H1 (cell line): Measurements from ENCODE around the gene CPEB1. TPM values are rescaled to one million over a fixed set of nuclear protein-coding genes. Genes with fewer than 3 reads are reported as not detected.
"Not testable (repeated sequence)": the region's sequence is repeated elsewhere in the genome, so short reads cannot be mapped to it uniquely, and the experiment has no call there.

Source experiments
- CTCF ChIA-PET: fragments of 300-600 bp; sonication (Branson Sonifier 250); formaldehyde crosslinking; loops from one replicate; lab custom pipeline; 2021; ENCODE audit not compliant: partially characterized antibody; lab: Charles Lee
- POLR2A ChIA-PET: fragments of 300-600 bp; sonication (Branson Sonifier 250); formaldehyde crosslinking; loops from one replicate; lab custom pipeline; 2021; ENCODE audit warnings: inconsistent platforms; ENCODE audit not compliant: partially characterized antibody; lab: Charles Lee
- DNase-seq, 2 experiments: peaks; one replicate each; pipeline versions ENCODE4 v3.0.0 to v3.0.0-alpha.2; 2010 to 2022; ENCODE audit warnings: low spot score in 2 of 2, low read depth in 1 of 2, mixed read lengths in 1 of 2
- FAIRE-seq: peaks from 2 replicates; lab custom pipeline; 2011; peaks lifted over from hg19 to GRCh38; lab: Jason Lieb, UNC
- H2AFZ ChIP-seq: 2 replicates; pipeline ENCODE4 v1.8.1; 2012; ENCODE audit warnings: low read length, inconsistent platforms
- H2AK5ac ChIP-seq: 2 replicates; pipeline ENCODE4 v1.6.1; 2013; ENCODE audit warnings: low read depth, low read length
- H2BK120ac ChIP-seq: replicated peaks from 2 replicates; pipeline ENCODE3; 2013; ENCODE audit warnings: low read depth, low read length, inconsistent platforms
- H2BK12ac ChIP-seq: 2 replicates; pipeline ENCODE4 v1.6.1; 2013; ENCODE audit warnings: low read depth, low read length
- H2BK15ac ChIP-seq: 2 replicates; pipeline ENCODE4 v1.6.1; 2013; ENCODE audit warnings: low read length
- H2BK20ac ChIP-seq: 2 replicates; pipeline ENCODE4 v1.6.1; 2013; ENCODE audit warnings: low read length
- H2BK5ac ChIP-seq: 2 replicates; pipeline ENCODE4 v1.6.1; 2013; ENCODE audit warnings: low read depth, low read length
- H3K14ac ChIP-seq: 2 replicates; pipeline ENCODE4 v1.6.1; 2013; ENCODE audit warnings: inconsistent platforms; ENCODE audit not compliant: insufficient read length
- H3K18ac ChIP-seq: 2 replicates; pipeline ENCODE4 v1.6.1; 2013; ENCODE audit warnings: low read length; ENCODE audit errors: extremely low read depth
- H3K23ac ChIP-seq: 2 replicates; pipeline ENCODE4 v1.6.1; 2013; ENCODE audit warnings: inconsistent platforms; ENCODE audit not compliant: insufficient read length
- H3K23me2 ChIP-seq: 2 replicates; pipeline ENCODE4 v1.6.1; 2013; ENCODE audit warnings: low read depth, low read length
- H3K27ac ChIP-seq: 2 replicates; pipeline ENCODE4 v1.6.1; 2011; ENCODE audit warnings: low read depth, low read length, inconsistent platforms
- H3K27me3 ChIP-seq, 4 experiments: replicated peaks in 1 of 4; 1 replicate in 1 of 4; 2 replicates in 3 of 4; pipeline versions ENCODE4 v1.6.1 to v1.8.1; 2011 to 2013; ENCODE audit warnings: low read length in 3 of 4, mild to moderate bottlenecking in 3 of 4, inconsistent platforms in 2 of 4, mixed read lengths in 2 of 4, moderate library complexity in 1 of 4; ENCODE audit not compliant: control insufficient read depth in 3 of 4, insufficient read depth in 3 of 4; ENCODE audit errors: extremely low read depth in 1 of 4
- H3K36me3 ChIP-seq, 4 experiments: 2 replicates each; pipeline versions ENCODE4 v1.6.1 to v1.8.1; 2011 to 2013; ENCODE audit warnings: mild to moderate bottlenecking in 4 of 4, low read length in 3 of 4, moderate library complexity in 2 of 4, control low read depth in 1 of 4, inconsistent platforms in 1 of 4; ENCODE audit not compliant: insufficient read depth in 4 of 4, control insufficient read depth in 2 of 4
- H3K4ac ChIP-seq: replicated peaks from 2 replicates; pipeline ENCODE3; 2013; ENCODE audit warnings: low read length, low read depth, mixed read lengths, inconsistent platforms; ENCODE audit not compliant: insufficient read length
- H3K4me1 ChIP-seq, 4 experiments: replicated peaks in 1 of 4; 1 replicate in 1 of 4; 2 replicates in 3 of 4; pipeline versions ENCODE4 v1.6.1 to v1.8.1; 2011 to 2013; ENCODE audit warnings: low read length in 3 of 4, inconsistent platforms in 2 of 4, mixed read lengths in 1 of 4; ENCODE audit not compliant: insufficient read depth in 4 of 4, control insufficient read depth in 3 of 4
- H3K4me2 ChIP-seq, 2 experiments: 2 replicates each; pipeline versions ENCODE4 v1.6.1 to v1.8.1; 2011 to 2013; ENCODE audit warnings: low read depth in 2 of 2, low read length in 2 of 2, control low read depth in 1 of 2, inconsistent platforms in 1 of 2, mild to moderate bottlenecking in 1 of 2; ENCODE audit not compliant: insufficient read depth in 1 of 2
- H3K4me3 ChIP-seq, 4 experiments: fragments of 200-600, 300-600 bp in 1 of 4; sonication (generic), shearing (Covaris generic), sonication (Bioruptor Twin) in 1 of 4; 2 replicates each; pipeline versions ENCODE4 v1.5.1 to v1.8.1; 2011 to 2016; ENCODE audit warnings: low read length in 4 of 4, low read depth in 3 of 4, control low read depth in 2 of 4, inconsistent platforms in 2 of 4, mild to moderate bottlenecking in 2 of 4, mixed read lengths in 1 of 4, moderate library complexity in 1 of 4; ENCODE audit not compliant: insufficient read depth in 2 of 4; ENCODE audit errors: extremely low read depth in 1 of 4
- H3K56ac ChIP-seq: replicated peaks from 2 replicates; pipeline ENCODE3; 2013; ENCODE audit warnings: low read depth, mild to moderate bottlenecking, mixed read lengths, low read length, inconsistent platforms; ENCODE audit not compliant: insufficient read length
- H3K79me1 ChIP-seq: 2 replicates; pipeline ENCODE4 v1.6.1; 2013; ENCODE audit warnings: low read depth, low read length, control low read depth
- H3K79me2 ChIP-seq, 2 experiments: 2 replicates each; pipeline versions ENCODE4 v1.6.1 to v1.8.1; 2012 to 2013; ENCODE audit warnings: low read length in 2 of 2, mild to moderate bottlenecking in 2 of 2, inconsistent platforms in 1 of 2; ENCODE audit not compliant: insufficient read depth in 2 of 2, control insufficient read depth in 1 of 2
- H3K9ac ChIP-seq, 4 experiments: replicated peaks in 1 of 4; 1 replicate in 1 of 4; 2 replicates in 3 of 4; pipeline versions ENCODE4 v1.6.1 to v1.8.1; 2011 to 2013; ENCODE audit warnings: low read depth in 3 of 4, low read length in 3 of 4, control low read depth in 2 of 4, mild to moderate bottlenecking in 2 of 4, moderate library complexity in 2 of 4, inconsistent platforms in 1 of 4; ENCODE audit errors: extremely low read depth in 1 of 4
- H3K9me3 ChIP-seq, 2 experiments: 2 replicates each; pipeline versions ENCODE4 v1.6.1 to v1.8.1; 2012 to 2013; ENCODE audit warnings: mild to moderate bottlenecking in 2 of 2, moderate library complexity in 2 of 2, control low read depth in 1 of 2, inconsistent platforms in 1 of 2, low read depth in 1 of 2, low read length in 1 of 2, mixed read lengths in 1 of 2; ENCODE audit not compliant: insufficient read depth in 2 of 2
- H4K20me1 ChIP-seq, 2 experiments: replicated peaks in 1 of 2; 2 replicates each; pipeline versions ENCODE3 to v1.8.1; 2011 to 2013; ENCODE audit warnings: inconsistent platforms in 2 of 2, low read length in 2 of 2, mild to moderate bottlenecking in 1 of 2; ENCODE audit not compliant: insufficient read depth in 2 of 2, control insufficient read depth in 1 of 2
- H4K5ac ChIP-seq: 2 replicates; pipeline ENCODE4 v1.6.1; 2013; ENCODE audit warnings: low read length, low read depth, mixed read lengths, inconsistent platforms; ENCODE audit not compliant: insufficient read length
- H4K8ac ChIP-seq: 2 replicates; pipeline ENCODE4 v1.8.0; 2013; ENCODE audit warnings: mild to moderate bottlenecking, moderate library complexity, low read length, inconsistent platforms; ENCODE audit not compliant: insufficient read depth; ENCODE audit errors: extremely low read depth
- H4K91ac ChIP-seq: replicated peaks from 2 replicates; pipeline ENCODE3; 2013; ENCODE audit warnings: low read length, mixed read lengths, inconsistent platforms; ENCODE audit not compliant: insufficient read length
- polyA plus RNA-seq, 7 experiments: library from polyadenylated mRNA; depleted of rRNA in 3 of 7; stranded (reverse) in 5 of 7; unstranded in 2 of 7; fragments of >200 nt in 5 of 7; fragments of 200-250 nt in 2 of 7; gene quantifications; 1 replicate in 5 of 7; 2 replicates in 1 of 7; 4 replicates in 1 of 7; pipeline versions ENCODE4 v1.2.1 to v1.2.3, GENCODE V29; 2011 to 2013; ENCODE audit warnings: missing spikeins in 2 of 7, mixed read lengths in 2 of 7
- total RNA-seq: library from RNA; stranded (reverse); fragmentation: NEBNext Ultra II Directional; extraction: Animal tissue kit (Norgen Biotek cat#: 25700); gene quantifications from 2 replicates; pipeline ENCODE4 v1.2.1, GENCODE V29; 2021

CPEB1 gene
- total and polyA plus RNA-seq, 2 of the 8 experiments (the other 6 are each of a cell fraction or from before 2014, with no cell fraction given) = 4.4 to 4.5 TPM

- H3K79me1 ChIP-seq, H3K4ac ChIP-seq, CTCF ChIA-PET, H3K18ac ChIP-seq, H2AFZ ChIP-seq, H3K4me2 ChIP-seq, H2BK120ac ChIP-seq, H2BK20ac ChIP-seq, H4K5ac ChIP-seq, H2AK5ac ChIP-seq, H3K4me3 ChIP-seq, H2BK5ac ChIP-seq, POLR2A ChIA-PET, H3K36me3 ChIP-seq, H2BK15ac ChIP-seq, H3K14ac ChIP-seq, DNase-seq, H4K8ac ChIP-seq, H3K4me1 ChIP-seq, H3K9me3 ChIP-seq, H4K20me1 ChIP-seq, H4K91ac ChIP-seq, H3K23ac ChIP-seq, H3K27ac ChIP-seq, FAIRE-seq, H2BK12ac ChIP-seq, H3K23me2 ChIP-seq, H3K9ac ChIP-seq, H3K56ac ChIP-seq, H3K27me3 ChIP-seq: not testable (repeated sequence)
- H3K79me2 ChIP-seq = peaks cover 0 to 13% of the 10 kb centered on the region in 2 experiments; a peak in 2 of 4 replicates
These were observed 149.2 kb downstream of the CPEB1 start for GRCh38 chr15:82497978-82498377.

Other genes with a start within 250 kb of the CPEB1 start
- gene GOLGA6L9, start 217.5 kb downstream of the CPEB1 start, total RNA-seq = 5.4 and 5.5 TPM in 2 replicates
- gene GOLGA6L9, start 217.5 kb downstream of the CPEB1 start, polyA plus RNA-seq (2011; rRNA removed) = 2.6 and 3.1 TPM in 2 replicates
- 2,416 and 2,501 TPM in 2 replicates for gene RPS17, start 106.9 kb downstream of the CPEB1 start, total RNA-seq
- 4,119 and 5,590 TPM in 2 replicates for gene RPS17, start 106.9 kb downstream of the CPEB1 start, polyA plus RNA-seq (2011; rRNA removed)
- 23.6 and 25.7 TPM in 2 replicates for gene AP3B2, start 62.5 kb upstream of the CPEB1 start, total RNA-seq
- 21.8 and 23.2 TPM in 2 replicates for gene AP3B2, start 62.5 kb upstream of the CPEB1 start, polyA plus RNA-seq (2011; rRNA removed)
- gene FSD2, start 158.7 kb upstream of the CPEB1 start, total RNA-seq = not detected in 2 replicates
- 0.02 TPM in 2 replicates for gene FSD2, start 158.7 kb upstream of the CPEB1 start, polyA plus RNA-seq (2011; rRNA removed)
- 3.0 and 3.3 TPM in 2 replicates for gene WHAMM, start 162.3 kb upstream of the CPEB1 start, total RNA-seq
- gene WHAMM, start 162.3 kb upstream of the CPEB1 start, polyA plus RNA-seq (2011; rRNA removed) = 1.1 and 1.3 TPM in 2 replicates